HEK293T (cell line): Measurements from ENCODE around the gene SFSWAP.

ENCODE experiments used
- CTCF ChIA-PET: fragments of 350-600 bp; formaldehyde crosslinking; extraction: SDS; loops from one replicate; lab custom pipeline; 2021; ENCODE audit warnings: antibody characterized with exemption, inconsistent platforms; lab: Yijun Ruan, JAX
- POLR2A ChIA-PET: fragments of 350-600 bp; formaldehyde crosslinking; extraction: SDS; loops from one replicate; lab custom pipeline; 2020; ENCODE audit warnings: antibody characterized with exemption, inconsistent platforms; lab: Yijun Ruan, JAX
- DNase-seq: peaks from one replicate; pipeline ENCODE4 v3.0.0; 2012; ENCODE audit warnings: mixed read lengths; ENCODE audit errors: extremely low spot score
- ARNT ChIP-seq: fragments of 450-650 bp; IDR thresholded peaks from 2 replicates; pipeline ENCODE4 v1.6.1; 2017; ENCODE audit warnings: mild to moderate bottlenecking
- BHLHE40 ChIP-seq: fragments of 450-650 bp; IDR thresholded peaks from 2 replicates; pipeline ENCODE4 v1.6.1; 2016; ENCODE audit warnings: mild to moderate bottlenecking, moderate library complexity, borderline replicate concordance
- CTBP1 ChIP-seq: fragments of 450-650 bp; IDR thresholded peaks from 2 replicates; pipeline ENCODE4 v1.6.1; 2016; ENCODE audit warnings: borderline replicate concordance
- ELF4 ChIP-seq: fragments of 450-650 bp; IDR thresholded peaks from 2 replicates; pipeline ENCODE4 v1.6.1; 2017; ENCODE audit warnings: antibody characterized with exemption
- FOXA1 ChIP-seq: fragments of 450-650 bp; IDR thresholded peaks from 2 replicates; pipeline ENCODE4 v1.6.1; 2016; ENCODE audit warnings: mild to moderate bottlenecking
- FOXK2 ChIP-seq: fragments of 450-650 bp; IDR thresholded peaks from 2 replicates; pipeline ENCODE4 v1.6.1; 2016; ENCODE audit warnings: mild to moderate bottlenecking
- FOXM1 ChIP-seq: fragments of 450-650 bp; IDR thresholded peaks from 2 replicates; pipeline ENCODE4 v1.6.1; 2017; ENCODE audit warnings: mild to moderate bottlenecking, borderline replicate concordance
- HDGF ChIP-seq: fragments of 450-650 bp; IDR thresholded peaks from 2 replicates; pipeline ENCODE4 v1.6.1; 2017; ENCODE audit warnings: antibody characterized with exemption, borderline replicate concordance
- L3MBTL2 ChIP-seq: fragments of 450-650 bp; conservative IDR thresholded peaks from 2 replicates; pipeline ENCODE4 v1.6.1; 2016; ENCODE audit warnings: mild to moderate bottlenecking
- LEF1 ChIP-seq: fragments of 450-650 bp; IDR thresholded peaks from 2 replicates; pipeline ENCODE4 v1.6.1; 2017; ENCODE audit warnings: mild to moderate bottlenecking, borderline replicate concordance
- NFRKB ChIP-seq: fragments of 450-650 bp; IDR thresholded peaks from 2 replicates; pipeline ENCODE4 v1.6.1; 2016; ENCODE audit warnings: mild to moderate bottlenecking, moderate library complexity
- SP1 ChIP-seq: fragments of 450-650 bp; IDR thresholded peaks from 2 replicates; pipeline ENCODE4 v1.6.1; 2017
- SUZ12 ChIP-seq: fragments of 450-650 bp; IDR thresholded peaks from 2 replicates; pipeline ENCODE4 v1.6.1; 2016; ENCODE audit warnings: mild to moderate bottlenecking
- TARDBP ChIP-seq: fragments of 450-650 bp; IDR thresholded peaks from 2 replicates; pipeline ENCODE4 v1.6.1; 2016
- ZNF384 ChIP-seq: fragments of 450-650 bp; IDR thresholded peaks from 2 replicates; pipeline ENCODE4 v1.6.1; 2016
- TF ChIP-seq, protein P1 (sequence below): fragments of 450-650 bp; IDR thresholded peaks from 2 replicates; pipeline ENCODE4 v1.6.1; 2016

The SFSWAP gene

DNA sequence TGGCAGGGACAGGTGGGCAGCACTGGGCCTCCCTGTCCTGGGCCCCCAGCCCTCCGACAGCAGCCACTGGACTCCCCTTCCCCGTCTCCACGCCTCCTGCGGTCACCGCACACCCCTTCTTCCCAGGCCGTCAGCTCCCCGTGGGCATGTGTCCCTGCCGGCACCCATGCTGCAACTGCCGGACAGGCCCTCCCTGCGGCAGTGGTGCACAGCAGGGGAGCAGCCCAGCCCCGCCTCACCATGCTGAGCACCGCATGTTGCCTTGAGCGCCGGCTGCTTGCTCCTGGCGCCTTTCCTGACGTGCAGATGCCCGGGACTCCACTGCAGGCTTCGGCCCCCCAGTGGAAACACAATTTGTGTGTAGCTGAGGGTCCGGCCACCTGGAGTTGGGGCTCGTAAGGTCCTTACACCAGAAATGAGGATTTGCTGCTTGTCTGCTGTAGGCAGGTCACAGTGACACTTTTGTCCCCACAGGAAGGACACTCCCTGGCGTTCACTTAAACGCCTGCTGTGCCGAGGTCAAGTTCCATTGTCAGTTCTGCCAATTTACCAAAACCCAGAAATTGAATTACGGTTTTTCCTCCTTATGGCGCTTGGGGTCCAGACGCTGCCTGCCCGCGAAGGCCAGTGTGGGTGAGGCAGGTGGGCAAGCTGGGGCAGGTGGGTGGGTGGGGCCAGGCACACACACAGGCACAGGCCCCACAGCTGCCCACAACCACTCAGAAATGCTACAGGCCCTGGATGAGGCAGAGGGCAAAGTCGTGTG, 89.1 kb downstream of the SFSWAP start:
- CTCF ChIA-PET, result no interaction called here
- TF ChIP-seq FOXK2 (no peak), TARDBP (no peak), FOXM1 (no peak), ARNT (no peak), SP1 (no peak), HDGF (no peak), NFRKB (no peak), SUZ12 (no peak), L3MBTL2 (no peak), LEF1 (no peak), BHLHE40 (no peak), ZNF384 (no peak), FOXA1 (no peak), ELF4 (no peak), CTBP1 (no peak)
- TF ChIP-seq, protein P1, sequence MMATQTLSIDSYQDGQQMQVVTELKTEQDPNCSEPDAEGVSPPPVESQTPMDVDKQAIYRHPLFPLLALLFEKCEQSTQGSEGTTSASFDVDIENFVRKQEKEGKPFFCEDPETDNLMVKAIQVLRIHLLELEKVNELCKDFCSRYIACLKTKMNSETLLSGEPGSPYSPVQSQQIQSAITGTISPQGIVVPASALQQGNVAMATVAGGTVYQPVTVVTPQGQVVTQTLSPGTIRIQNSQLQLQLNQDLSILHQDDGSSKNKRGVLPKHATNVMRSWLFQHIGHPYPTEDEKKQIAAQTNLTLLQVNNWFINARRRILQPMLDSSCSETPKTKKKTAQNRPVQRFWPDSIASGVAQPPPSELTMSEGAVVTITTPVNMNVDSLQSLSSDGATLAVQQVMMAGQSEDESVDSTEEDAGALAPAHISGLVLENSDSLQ, result no peak
- no peak for DNase-seq
- POLR2A ChIA-PET, result no interaction called here

DNA sequence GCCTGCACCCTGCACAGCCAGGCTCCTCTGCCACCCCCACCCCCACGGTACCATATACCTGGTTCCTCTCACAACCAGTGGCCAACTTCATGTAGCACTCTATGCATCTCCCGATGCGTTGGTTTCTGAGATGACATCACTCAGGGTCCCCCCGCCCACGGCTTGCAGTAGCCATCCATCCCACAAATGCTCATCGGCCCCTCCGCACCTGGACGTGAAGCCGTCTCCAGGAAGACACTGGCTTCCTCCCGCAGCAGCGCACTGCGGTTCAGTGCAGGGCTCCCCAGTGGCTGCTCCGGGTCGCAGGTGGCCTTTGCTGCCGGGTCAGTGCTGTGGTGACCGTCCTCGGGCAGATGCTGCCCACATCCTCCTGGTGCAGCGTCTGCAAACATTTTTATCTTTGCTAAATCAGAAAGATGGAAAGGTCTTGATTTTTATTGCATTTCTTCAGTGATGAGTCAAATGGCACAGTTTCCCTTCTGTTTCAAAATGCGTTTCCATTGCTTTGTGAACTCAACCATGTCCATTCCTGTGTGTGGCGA, 89.8 kb downstream of the SFSWAP start:
- DNase-seq, result no peak
- TF ChIP-seq FOXM1, result no peak
- no peak for TF ChIP-seq ARNT
- TF ChIP-seq NFRKB, result no peak
- no peak for TF ChIP-seq LEF1
- no peak for TF ChIP-seq SP1
- no peak for TF ChIP-seq BHLHE40
- TF ChIP-seq CTBP1, result no peak
- no peak for TF ChIP-seq FOXA1
- no peak for TF ChIP-seq ELF4
- TF ChIP-seq, protein P1, result no peak
- TF ChIP-seq SUZ12, result no peak
- no peak for TF ChIP-seq ZNF384
- POLR2A ChIA-PET, result no interaction called here
- CTCF ChIA-PET, result no interaction called here

DNA sequence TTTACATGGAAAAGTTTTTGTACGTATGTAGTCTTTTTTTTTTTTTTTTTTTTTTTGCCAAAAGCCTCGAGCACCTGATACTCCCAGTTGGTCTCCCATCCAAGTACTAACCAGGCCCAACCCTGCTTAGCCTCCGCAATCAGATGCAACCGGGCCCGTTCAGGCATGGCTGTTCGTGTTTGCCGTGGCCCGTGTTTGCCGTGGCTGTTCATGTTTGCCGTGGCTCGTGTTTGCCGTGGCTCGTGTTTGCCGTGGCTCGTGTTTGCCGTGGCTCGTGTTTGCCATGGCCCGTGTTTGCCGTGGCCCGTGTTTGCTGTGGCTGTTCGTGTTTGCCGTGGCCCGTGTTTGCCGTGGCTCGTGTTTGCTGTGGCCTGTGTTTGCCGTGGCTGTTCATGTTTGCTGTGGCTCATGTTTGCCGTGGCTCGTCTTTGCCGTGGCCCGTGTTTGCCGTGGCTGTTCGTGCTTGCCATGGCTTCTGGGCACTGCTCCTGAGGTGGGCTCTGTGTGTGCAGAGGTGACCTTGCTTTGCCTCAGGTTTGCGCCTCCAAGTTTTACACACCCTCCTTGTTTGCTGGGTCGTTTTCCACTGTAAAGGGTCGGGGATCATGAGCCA, 90.5 kb downstream of the SFSWAP start:
- ChIA-PET CTCF (no interaction called here), POLR2A (no interaction called here)
- TF ChIP-seq ELF4, result no peak
- no peak for TF ChIP-seq HDGF
- no peak for TF ChIP-seq SP1
- TF ChIP-seq TARDBP, result no peak
- no peak for TF ChIP-seq ARNT
- no peak for TF ChIP-seq ZNF384
- no peak for TF ChIP-seq L3MBTL2
- TF ChIP-seq NFRKB, result no peak
- no peak for TF ChIP-seq LEF1
- TF ChIP-seq CTBP1, result no peak
- no peak for TF ChIP-seq FOXM1
- no peak for TF ChIP-seq FOXA1
- TF ChIP-seq SUZ12, result no peak
- TF ChIP-seq, protein P1, result no peak
- TF ChIP-seq FOXK2, result no peak
- TF ChIP-seq BHLHE40, result no peak
- no peak for DNase-seq

DNA sequence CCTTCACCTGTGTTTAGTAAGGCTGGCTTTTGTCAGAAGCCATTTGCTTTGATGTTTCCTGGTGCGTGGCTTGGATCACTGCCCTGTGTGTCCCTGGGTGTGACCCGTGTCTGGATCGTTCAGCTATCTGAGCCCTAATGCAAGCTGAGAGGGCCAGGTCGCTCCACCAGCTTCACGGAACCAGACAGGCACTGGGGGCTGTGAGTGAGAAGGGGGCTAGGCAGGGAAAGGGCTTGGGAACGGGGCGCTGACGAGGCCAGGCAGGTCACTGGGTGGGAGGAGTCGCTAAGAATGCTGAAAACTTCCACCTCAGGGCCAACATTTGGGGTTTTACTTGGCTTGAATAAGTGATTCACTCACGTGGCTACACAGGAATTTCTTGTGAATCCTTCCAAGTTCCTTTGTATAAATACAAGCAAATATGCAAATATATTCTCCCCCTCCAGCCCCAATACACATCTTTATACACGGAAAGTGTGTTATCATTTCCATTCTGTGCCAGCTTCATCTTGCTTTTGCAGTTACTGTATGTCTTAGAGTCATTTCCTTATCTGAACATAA, 93.2 kb downstream of the SFSWAP start:
- no peak for DNase-seq
- CTCF ChIA-PET, result no interaction called here
- TF ChIP-seq ELF4 (no peak), SP1 (no peak), L3MBTL2 (no peak), SUZ12 (no peak), ZNF384 (no peak), LEF1 (no peak), NFRKB (no peak), BHLHE40 (no peak), ARNT (no peak), TARDBP (no peak), HDGF (no peak), FOXM1 (no peak)
- TF ChIP-seq, protein P1, result no peak
- POLR2A ChIA-PET, result no interaction called here

DNA sequence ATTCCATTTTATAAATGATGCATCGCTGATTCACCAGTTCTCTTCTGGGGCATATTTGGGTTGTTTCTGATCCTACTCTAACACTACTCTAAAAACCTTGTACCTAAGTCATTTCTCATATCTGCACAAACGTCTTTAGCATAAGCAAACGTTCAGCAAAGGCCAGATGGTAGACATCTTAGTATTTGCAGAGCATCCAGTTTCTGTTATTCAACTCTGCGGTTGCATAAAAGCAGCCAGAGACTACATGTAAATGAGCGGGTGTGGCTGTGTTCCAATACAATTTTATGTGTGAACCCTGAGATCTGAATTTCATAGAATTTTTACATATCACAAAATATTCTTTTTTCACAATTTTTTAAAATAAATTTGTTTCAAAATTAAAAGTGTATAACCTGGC, 94.5 kb downstream of the SFSWAP start:
- CTCF ChIA-PET, result no interaction called here
- POLR2A ChIA-PET, result no interaction called here
- no peak for DNase-seq
- no peak for TF ChIP-seq HDGF
- no peak for TF ChIP-seq ARNT
- TF ChIP-seq ZNF384, result no peak
- no peak for TF ChIP-seq L3MBTL2
- no peak for TF ChIP-seq NFRKB
- no peak for TF ChIP-seq TARDBP
- TF ChIP-seq BHLHE40, result no peak
- TF ChIP-seq, protein P1, result no peak
- TF ChIP-seq FOXA1, result no peak
- no peak for TF ChIP-seq FOXK2
- TF ChIP-seq FOXM1, result no peak
- TF ChIP-seq SP1, result no peak
- no peak for TF ChIP-seq SUZ12
- TF ChIP-seq ELF4, result no peak
- TF ChIP-seq LEF1, result no peak
- no peak for TF ChIP-seq CTBP1
